RPMI8226 (cell line): Measurements from ENCODE around the gene PPP2R5E.
A peak's percentile ranks its signal among the peaks of the same experiment; 100 is the strongest.
"Not testable (repeated sequence)": the region's sequence is repeated elsewhere in the genome, so short reads cannot be mapped to it uniquely, and the experiment has no call there.

ENCODE experiments used
- DNase-seq: peaks from one replicate; pipeline ENCODE4 v3.0.0-alpha.2; 2015

Gene PPP2R5E

GRCh38 chr14:63543000-63543825, at the start of gene PPP2R5E:
Gene PPP2R5E, minus strand, starts transcription at chr14:63543377. Its CDS starts 3,692 bp downstream, at chr14:63539685.
- DNase-seq: peak; percentile 96

GRCh38 chr14:63583046-63583445, 39.9 kb upstream of the PPP2R5E start:
- not testable (repeated sequence) for DNase-seq

GRCh38 chr14:63581491-63581890, 38.3 kb upstream of the PPP2R5E start:
- no peak for DNase-seq

DNA sequence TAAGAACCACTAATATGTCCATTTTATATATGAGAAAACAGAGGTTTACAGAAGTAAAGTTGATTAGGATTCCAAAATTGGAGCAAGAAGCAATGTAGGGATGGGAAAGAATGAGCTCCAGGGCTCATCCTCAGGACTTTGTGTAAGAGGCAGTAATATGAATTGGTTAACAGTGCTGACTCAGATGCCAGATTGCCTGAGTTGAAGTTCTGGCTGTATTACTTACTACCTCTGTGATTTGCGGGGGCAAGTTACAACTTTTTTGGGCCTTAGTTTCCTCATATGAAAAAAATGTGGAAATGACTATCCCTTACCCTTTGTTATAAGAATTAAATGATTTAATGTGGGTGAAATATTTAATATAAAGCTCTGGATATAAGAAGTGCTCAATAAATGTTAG, 35.1 kb upstream of the PPP2R5E start:
- no peak for DNase-seq

DNA sequence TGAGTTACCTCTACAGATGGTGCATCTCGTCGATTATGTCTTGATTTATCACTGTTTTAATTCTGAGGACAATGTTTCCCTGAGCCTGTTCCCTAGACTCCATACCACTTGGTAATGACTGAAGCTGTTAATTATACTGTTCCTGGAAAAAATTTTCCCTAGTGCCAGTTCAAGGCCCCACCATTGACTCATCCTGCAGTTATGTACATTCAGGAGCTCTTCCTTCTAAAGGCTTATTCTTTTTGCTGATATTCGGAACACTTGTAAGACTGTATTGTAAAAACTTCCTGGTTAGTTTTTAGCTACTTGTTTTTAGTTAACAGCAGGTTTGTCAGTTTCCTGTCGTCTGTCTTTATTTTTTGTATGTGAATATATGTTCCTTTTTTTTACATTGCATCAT, 30.4 kb upstream of the PPP2R5E start:
- no peak for DNase-seq

GRCh38 chr14:63565448-63565847, 22.3 kb upstream of the PPP2R5E start:
- no peak for DNase-seq

- DNase-seq: no peak
These were observed 21.1 kb upstream of the PPP2R5E start for GRCh38 chr14:63564318-63564717.

- DNase-seq: no peak
These were observed 20.3 kb upstream of the PPP2R5E start for GRCh38 chr14:63563370-63564026.

GRCh38 chr14:63562405-63562804, 19.2 kb upstream of the PPP2R5E start:
- DNase-seq: no peak

GRCh38 chr14:63555572-63555971, 12.4 kb upstream of the PPP2R5E start:
- no peak for DNase-seq

GRCh38 chr14:63551332-63551731, 8.2 kb upstream of the PPP2R5E start:
- no peak for DNase-seq

DNA sequence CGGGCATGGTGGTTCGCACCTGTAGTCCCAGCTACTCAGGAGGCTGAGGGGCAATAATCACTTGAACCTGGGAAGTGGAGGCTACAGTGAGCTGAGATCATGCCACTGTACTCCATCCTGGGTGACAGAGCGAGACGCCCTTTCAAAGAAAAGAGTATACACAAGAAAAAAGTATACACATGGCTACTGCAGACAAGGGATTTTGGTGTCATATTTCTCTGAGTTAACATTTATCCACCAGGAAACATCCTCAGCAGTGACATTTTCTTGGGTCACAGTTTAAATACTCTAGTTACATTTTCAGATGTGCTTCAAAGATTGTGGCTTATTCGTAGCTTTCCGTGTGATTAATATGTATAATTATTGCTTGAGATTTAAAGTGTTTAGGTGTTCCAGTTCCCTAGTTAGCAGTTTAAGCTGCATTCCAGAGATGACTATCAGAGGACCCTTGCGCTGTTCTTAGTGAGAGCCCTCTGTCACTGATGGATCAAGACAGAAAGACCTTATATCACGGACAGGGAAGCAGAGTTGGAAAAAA, 4.7 kb upstream of the PPP2R5E start:
- DNase-seq: no peak

DNA sequence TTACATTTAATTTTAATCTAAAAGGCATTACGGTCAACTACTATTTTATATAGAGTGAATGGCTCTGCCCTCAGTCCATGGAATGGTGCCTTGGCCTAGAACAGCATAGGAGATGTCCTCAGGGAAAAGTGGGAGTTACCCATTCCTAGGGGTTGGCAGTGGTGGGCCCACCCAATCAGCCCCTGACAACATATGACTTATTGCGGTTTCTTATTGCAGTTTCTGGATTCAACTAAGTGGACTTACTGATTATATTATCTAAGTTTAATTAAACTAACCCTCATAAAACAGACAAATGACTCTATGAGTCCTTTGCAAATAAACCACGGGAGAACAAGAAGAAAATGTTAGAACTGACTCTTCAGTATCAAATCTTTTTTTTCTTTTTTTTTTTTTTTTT, 2.3 kb upstream of the PPP2R5E start:
- DNase-seq: no peak

GRCh38 chr14:63544591-63545299, 1.6 kb upstream of the PPP2R5E start:
- DNase-seq: peak; percentile 19

DNA sequence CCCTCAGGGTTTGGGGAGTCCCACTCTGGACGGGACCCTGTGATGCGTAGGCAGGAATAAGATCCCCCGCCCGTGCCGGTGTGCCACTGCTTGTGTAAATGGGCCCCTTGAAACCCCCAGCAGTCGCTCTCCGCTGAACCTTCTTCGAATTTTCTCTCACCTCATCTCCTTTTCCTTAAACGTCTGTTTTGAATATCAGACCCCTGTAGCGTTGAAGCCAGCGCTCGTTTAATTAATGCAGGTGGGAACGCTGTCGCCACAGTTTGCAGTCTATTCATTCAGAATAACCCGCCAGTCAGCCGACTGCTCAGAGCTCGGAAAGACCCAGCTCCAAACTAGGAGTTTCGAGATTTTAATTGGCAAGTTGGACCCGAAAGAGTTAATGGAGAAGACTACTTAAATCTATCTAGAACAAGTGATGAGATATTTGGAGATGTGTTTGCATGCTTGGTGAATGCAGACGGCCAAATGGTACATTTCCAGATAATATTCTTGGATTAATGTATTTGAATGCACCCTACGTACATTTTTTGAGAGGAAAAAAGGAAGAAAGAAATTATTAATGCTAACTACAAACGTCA, 739 bp upstream of the PPP2R5E start:
- peak; percentile 21 for DNase-seq

- no peak for DNase-seq
These were observed 762 bp downstream of the PPP2R5E start for GRCh38 chr14:63542231-63542999.

GRCh38 chr14:63535918-63536317, 7.3 kb downstream of the PPP2R5E start:
- no peak for DNase-seq

DNA sequence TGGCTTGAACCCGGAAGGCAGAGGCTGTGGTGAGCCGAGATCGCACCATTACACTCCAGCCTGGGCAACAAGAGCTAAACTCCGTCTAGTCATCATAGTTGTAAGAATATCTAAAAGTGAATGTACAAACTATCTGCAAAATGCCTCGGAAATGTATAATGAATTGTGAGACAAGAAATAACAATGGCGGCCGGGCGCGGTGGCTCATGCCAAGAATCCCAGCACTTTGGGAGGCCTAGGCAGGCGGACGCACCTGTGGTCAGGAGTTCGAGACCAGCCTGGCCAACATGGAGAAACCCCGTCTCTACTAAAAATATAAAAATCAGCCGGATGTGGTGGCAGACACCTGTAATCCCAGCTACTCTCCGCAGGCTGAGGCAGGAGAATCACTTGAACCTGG, 9.7 kb downstream of the PPP2R5E start:
- no peak for DNase-seq

DNA sequence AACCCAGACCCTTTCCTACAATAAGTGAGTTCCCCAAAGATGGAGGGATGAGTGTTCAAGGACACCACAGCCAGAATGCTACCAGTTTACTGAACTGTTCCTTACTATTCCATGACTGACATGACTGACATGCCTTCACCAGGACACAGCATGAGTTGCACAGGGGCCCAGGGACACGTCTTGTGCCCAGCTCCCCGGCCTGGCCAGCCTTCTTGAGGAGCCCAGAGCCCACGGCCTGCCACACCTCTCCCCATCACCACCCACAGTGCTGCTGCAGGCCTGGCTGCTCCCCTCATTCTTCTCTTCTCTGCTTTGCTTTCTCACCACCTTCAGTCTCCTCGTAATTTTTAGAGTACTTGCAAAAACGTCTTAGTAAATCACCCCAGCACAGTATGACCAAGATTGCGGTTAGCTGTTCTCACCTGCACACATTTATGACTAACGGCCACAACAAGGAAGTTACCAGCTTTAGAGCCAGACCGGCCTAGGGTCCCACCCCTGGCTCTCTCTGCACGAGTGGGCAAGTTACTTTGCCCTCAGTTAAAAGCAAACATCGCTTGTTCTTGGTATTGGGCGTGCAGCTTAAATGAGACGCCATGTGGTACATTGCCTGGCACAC, 18.5 kb downstream of the PPP2R5E start:
- DNase-seq: no peak

DNA sequence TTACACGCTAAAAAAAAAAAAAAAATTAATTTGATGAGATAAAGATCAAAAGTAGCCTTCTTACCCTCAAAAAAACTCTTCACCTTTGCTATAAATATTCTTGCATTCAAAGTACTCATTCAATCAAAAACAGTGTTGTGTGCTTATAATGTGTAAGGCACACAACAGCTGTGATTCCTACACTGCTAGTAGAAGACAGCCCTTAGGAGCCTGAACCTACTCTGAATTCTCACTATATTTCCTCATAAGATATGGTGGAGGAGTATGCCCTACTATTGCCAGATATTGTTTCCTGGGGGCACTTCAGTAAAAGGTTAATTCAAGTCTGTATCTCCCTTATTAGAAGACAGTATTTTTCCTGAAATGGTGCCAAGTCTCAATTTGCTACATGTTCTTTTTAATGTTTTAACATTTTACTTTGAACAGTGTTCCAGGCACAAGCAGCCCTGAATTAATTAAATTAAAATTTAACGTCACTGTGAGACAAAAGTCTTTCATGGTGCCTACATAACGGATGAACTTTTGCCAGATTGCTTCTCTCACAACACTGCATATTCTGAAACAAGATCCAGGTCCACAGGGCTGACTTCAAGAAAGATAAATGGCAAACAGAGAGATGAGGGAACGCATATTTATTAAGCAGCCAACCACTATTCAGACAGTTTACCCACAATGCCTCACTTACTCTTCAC, 19.3 kb downstream of the PPP2R5E start:
- no peak for DNase-seq

- DNase-seq: not testable (repeated sequence)
These were observed 20.7 kb downstream of the PPP2R5E start for GRCh38 chr14:63522511-63522910.
